Measurements from ENCODE around the gene CMAS. TPM values are rescaled to one million over a fixed set of nuclear protein-coding genes. Genes with fewer than 3 reads are reported as not detected.
A peak's percentile ranks its signal among the peaks of the same experiment; 100 is the strongest.

CMAS gene
- total RNA-seq, 2 experiments from 2014 or later: 32.2 to 36.0 TPM

DNA sequence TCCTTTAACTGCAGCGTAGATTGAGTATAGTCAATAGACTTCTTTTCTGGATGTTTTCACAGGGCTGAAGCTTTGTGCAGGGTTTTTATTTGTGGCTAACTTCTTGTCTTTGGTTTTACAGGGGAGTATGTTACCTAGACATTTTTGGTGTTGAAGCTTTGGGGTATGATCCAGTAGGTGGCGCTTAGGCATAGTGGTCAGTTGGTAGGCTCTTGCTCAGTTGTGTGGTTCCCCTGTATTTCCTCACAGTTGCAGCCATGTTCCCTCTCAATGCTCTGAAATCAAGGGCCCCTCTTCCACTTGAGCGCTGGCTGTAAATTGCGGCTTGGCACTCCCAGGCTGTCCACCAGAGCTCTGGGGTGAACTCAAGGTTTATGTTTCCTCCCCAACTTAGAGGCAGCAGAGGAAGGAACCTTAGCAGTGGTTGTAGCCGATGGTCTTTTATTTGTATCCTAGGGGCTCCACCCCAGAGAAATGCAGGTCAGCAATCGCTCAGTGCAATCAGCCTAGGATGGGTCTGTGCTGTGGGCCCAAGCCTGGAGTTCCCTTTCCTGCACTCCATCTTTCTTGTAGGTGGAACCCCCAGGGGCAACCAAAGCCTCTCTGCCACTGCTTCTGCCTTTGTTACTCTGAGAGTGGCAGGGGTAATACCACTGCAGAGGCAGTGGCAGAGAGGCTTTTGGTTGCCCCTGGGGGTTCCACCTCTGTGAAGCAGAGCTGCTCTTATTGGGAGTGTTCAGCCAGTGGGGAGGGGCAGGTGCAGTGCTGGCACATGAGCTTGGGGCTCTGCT, 55.1 kb downstream of the CMAS start:
- no peak overlapping the region for H3K27ac Mint-ChIP-seq
- H3K9me3 Mint-ChIP-seq: no peaks in the 10 kb centered on the region
- peak; percentile 42 for DNase-seq
- H3K27me3 Mint-ChIP-seq: peaks cover 12% of the 10 kb centered on the region
- CTCF ChIA-PET: interaction anchor here (0.6 to 2.1 kb wide), 3 partner anchors 234 to 409 kb away, joined by 4 to 6 read pairs (median 4); no protein-coding TSS in a partner anchor
- no peaks in the 10 kb centered on the region for H3K36me3 Mint-ChIP-seq (ENCODE audit: low read depth)
- peaks cover 13% of the 10 kb centered on the region for H3K4me1 Mint-ChIP-seq
- POLR2A ChIA-PET: no interaction called here
- no peak overlapping the region for H3K4me3 Mint-ChIP-seq

DNA sequence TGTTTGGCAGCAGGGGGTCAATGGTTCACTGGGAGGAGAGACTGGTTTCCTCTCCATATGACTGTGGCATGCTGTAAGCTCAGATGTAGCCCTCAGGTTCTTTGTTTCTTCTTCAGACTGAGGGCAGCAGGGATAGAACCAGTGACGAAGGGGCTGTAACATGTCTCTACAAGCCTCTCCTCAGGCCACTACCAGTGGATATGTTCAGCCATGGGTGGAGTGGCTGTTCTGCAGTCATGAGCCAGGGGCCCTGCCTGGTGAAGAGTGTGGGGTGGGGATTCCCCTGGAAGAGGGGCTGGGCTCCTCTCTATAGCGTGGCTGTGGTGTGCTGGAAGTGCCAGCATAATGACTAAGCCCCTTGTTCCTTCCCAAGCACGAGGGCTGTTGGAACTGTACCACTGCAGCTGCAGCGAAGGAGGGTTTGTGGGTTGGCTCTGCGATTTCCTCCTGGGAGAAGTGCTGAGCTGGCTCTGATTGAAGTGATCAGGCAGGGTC, 55.8 kb downstream of the CMAS start:
- ChIA-PET CTCF (interaction anchor here (1.2 to 2.1 kb wide), 2 partner anchors 233 to 341 kb away, joined by 4 to 6 read pairs; no protein-coding TSS in a partner anchor), POLR2A (no interaction called here)
- H3K4me1 Mint-ChIP-seq: peaks cover 13% of the 10 kb centered on the region
- H3K27ac Mint-ChIP-seq: no peak overlapping the region
- H3K4me3 Mint-ChIP-seq: no peak overlapping the region
- DNase-seq: no peak
- H3K36me3 Mint-ChIP-seq (ENCODE audit: low read depth): no peaks in the 10 kb centered on the region
- no peaks in the 10 kb centered on the region for H3K9me3 Mint-ChIP-seq
- peaks cover 12% of the 10 kb centered on the region for H3K27me3 Mint-ChIP-seq

DNA sequence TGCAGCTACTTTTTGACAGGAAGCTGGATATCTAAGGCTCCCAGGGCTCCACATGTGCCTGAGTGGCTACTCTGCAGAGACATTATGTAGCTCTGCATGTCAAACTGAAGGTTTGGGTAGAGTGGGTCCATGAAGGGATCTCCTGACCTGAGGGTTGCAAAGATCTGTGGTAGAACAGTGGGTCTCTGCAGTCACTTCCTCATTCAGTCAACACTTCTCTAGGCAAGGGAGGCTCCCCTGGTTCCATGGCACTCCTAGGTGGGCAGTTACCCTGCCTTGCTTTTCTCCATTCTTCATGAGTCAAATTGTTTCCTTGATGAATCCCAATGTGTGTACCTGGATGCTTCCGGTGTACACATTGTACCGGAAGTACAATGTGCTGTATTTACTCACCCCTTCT, 57.4 kb downstream of the CMAS start:
- H3K9me3 Mint-ChIP-seq: peaks cover 4% of the 10 kb centered on the region

DNA sequence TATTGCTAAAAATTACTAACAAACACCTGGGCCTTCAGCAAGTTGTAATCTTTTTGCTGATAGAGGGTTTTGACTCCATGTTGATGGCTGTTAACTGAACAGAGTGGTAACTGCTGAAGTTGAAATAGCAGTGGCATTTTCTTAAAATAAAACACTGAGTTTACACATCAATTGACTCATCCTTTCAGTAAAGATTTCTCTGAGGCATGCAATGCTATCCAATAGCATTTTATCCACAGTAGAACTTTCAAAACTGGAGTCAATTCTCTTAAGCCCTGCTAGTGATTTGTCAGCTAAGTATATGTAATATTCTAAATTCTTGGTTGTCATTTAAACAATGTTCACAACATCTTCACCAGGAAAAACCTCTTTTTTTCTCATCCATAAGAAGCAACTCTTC, 59.5 kb downstream of the CMAS start:
- no peak for DNase-seq
- peaks cover 33% of the 10 kb centered on the region for H3K4me1 Mint-ChIP-seq
- peaks cover 6% of the 10 kb centered on the region for H3K36me3 Mint-ChIP-seq (ENCODE audit: low read depth)
- ChIA-PET CTCF (no interaction called here), POLR2A (no interaction called here)
- H3K27me3 Mint-ChIP-seq: no peaks in the 10 kb centered on the region
- no peak overlapping the region for H3K4me3 Mint-ChIP-seq
- no peak overlapping the region for H3K27ac Mint-ChIP-seq
- H3K9me3 Mint-ChIP-seq: peaks cover 4% of the 10 kb centered on the region

More for the DNA sequence above, 57.4 kb downstream of the CMAS start:
- H3K36me3 Mint-ChIP-seq (ENCODE audit: low read depth): peaks cover 3% of the 10 kb centered on the region
- peaks cover 14% of the 10 kb centered on the region for H3K4me1 Mint-ChIP-seq
- CTCF ChIA-PET: interaction anchor here (2.1 kb wide), 1 partner anchor 232 kb away, joined by 6 read pairs; no protein-coding TSS in a partner anchor
- POLR2A ChIA-PET: no interaction called here
- no peak overlapping the region for H3K27ac Mint-ChIP-seq
- H3K4me3 Mint-ChIP-seq: no peak overlapping the region
- H3K27me3 Mint-ChIP-seq: peaks cover under 1% of the 10 kb centered on the region
- DNase-seq: no peak

DNA sequence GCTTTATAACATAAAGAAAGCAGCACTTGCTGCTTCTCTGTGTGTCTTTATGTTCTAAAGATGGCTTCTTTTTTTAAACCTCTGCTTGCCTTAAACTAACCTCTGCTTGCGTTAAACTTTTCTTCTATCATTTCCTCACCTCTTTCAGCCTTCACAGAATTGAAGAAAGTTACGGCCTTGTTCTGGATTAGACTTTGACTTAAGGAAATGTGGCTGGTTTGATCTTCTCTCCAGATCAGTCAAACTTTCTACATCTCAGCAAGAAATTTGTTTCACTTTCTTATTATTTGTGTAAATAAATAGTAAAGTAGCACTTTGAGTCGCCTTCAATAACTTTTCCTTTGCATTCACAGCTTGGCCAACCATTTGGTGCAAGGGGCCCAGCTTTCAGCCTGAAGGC, 64.2 kb downstream of the CMAS start:
- no peak for DNase-seq
- H3K4me3 Mint-ChIP-seq: no peak overlapping the region
- CTCF ChIA-PET: no interaction called here
- peak overlapping the region; percentile 26 for H3K27ac Mint-ChIP-seq
- H3K4me1 Mint-ChIP-seq: peaks cover 21% of the 10 kb centered on the region
- H3K36me3 Mint-ChIP-seq (ENCODE audit: low read depth): peaks cover 6% of the 10 kb centered on the region
- H3K27me3 Mint-ChIP-seq: no peaks in the 10 kb centered on the region
- H3K9me3 Mint-ChIP-seq: peaks cover 4% of the 10 kb centered on the region
- POLR2A ChIA-PET: no interaction called here

Other genes with a start within 250 kb of the CMAS start
- not detected for gene ABCC9, start 104.8 kb upstream of the CMAS start, total RNA-seq